Measurements from ENCODE around the gene S100A7. TPM values are rescaled to one million over a fixed set of nuclear protein-coding genes. Genes with fewer than 3 reads are reported as not detected.
"Not testable (repeated sequence)": the region's sequence is repeated elsewhere in the genome, so short reads cannot be mapped to it uniquely, and the experiment has no call there.

S100A7 gene
- total RNA-seq, 1 donor, result not detected

DNA sequence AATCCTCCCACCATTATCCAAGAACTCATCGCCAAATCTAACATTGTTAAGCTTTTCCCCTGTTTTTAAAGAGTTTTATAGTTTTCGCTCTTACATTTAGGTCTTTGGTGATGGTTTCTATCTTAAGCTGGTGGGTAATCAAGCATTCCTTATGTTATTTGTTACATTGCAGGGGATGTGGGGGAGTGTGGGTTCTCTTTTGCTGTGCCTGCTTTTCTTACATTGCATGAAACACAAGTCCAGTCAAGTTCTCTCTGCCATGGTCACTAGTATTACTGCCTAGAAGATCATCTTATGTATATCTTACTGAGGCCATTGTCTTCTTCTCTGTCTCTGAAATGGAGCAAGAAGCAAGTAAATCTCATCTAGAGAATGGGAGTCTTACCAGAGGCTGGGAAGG, 27.3 kb upstream of the S100A7 start:
- H3K4me1 ChIP-seq (ENCODE audit: insufficient read depth, low read length), result peaks cover 16% of the 10 kb centered on the region
- H3K4me3 ChIP-seq (ENCODE audit: low read length), result no peak overlapping the region
- peaks cover 2% of the 10 kb centered on the region for H3K27me3 ChIP-seq (ENCODE audit: insufficient read depth, low read length)
- H3K9me3 ChIP-seq (ENCODE audit: low read depth, low read length), result no peaks in the 10 kb centered on the region

DNA sequence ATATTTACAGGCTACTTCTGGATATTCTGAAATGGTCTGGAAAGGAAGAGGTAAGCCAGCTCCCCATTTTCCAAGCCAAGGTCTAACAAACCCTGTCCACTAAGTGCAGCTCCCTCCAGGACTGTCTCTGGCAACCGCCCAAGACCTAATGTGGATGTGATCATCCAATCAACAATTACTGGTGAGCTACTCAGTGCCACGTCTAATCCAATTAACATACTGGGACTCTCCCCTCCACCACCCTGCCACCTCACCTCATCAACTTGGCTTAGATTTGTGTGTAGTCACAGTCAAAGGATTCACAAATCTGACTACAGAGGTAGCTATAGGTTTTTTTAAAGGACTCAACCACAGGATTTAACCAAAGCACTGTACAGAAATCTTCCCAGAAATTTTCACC, 25.4 kb upstream of the S100A7 start:
- peaks cover 2% of the 10 kb centered on the region for H3K27me3 ChIP-seq (ENCODE audit: insufficient read depth, low read length)
- peaks cover 7% of the 10 kb centered on the region for H3K4me1 ChIP-seq (ENCODE audit: insufficient read depth, low read length)
- H3K4me3 ChIP-seq (ENCODE audit: low read length), result no peak overlapping the region
- no peaks in the 10 kb centered on the region for H3K9me3 ChIP-seq (ENCODE audit: low read depth, low read length)

DNA sequence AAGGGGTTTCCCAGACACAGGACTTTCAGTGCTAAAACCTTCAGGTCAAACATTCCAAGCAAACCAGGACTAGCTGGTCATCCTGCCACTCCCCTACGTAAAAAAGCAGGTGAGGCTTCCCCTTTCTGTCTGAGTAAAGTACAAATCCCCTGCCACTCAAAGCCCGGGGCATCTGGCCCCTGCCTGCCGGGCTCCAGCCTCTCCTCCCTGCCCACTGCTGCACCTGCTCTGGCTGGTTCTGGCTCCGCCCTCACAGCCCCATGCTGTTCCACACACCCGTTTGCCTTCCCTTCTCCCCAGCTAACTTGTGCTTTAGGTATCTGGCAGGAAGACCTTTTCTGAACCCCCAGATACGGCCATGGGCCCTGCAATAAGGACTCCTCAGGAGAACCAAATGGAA, 23.3 kb upstream of the S100A7 start:
- no peaks in the 10 kb centered on the region for H3K9me3 ChIP-seq (ENCODE audit: low read depth, low read length)
- peaks cover 2% of the 10 kb centered on the region for H3K27me3 ChIP-seq (ENCODE audit: insufficient read depth, low read length)
- no peak overlapping the region for H3K4me3 ChIP-seq (ENCODE audit: low read length)
- no peaks in the 10 kb centered on the region for H3K4me1 ChIP-seq (ENCODE audit: insufficient read depth, low read length)

DNA sequence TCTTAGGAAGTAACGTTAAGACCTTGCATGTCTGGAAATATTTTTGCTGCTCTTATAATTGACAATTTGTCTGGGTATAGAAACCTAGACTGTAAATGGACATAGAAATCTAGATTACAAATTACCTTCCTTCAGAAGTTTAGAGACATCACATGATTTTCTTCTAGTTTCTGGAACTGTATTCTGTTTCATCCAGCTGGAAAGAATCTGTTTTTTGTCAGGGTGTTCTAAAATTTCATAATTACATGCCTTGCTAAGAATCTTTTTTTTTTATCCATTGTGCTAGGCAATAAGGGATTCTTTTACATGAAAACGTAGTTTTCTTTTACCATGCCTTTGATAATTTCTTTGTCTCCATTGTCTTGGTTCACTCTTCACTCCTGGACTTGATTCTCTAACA, 20.7 kb upstream of the S100A7 start:
- H3K4me1 ChIP-seq (ENCODE audit: insufficient read depth, low read length), result no peaks in the 10 kb centered on the region
- H3K27me3 ChIP-seq (ENCODE audit: insufficient read depth, low read length), result peaks cover 2% of the 10 kb centered on the region
- H3K9me3 ChIP-seq (ENCODE audit: low read depth, low read length), result no peaks in the 10 kb centered on the region
- no peak overlapping the region for H3K4me3 ChIP-seq (ENCODE audit: low read length)

DNA sequence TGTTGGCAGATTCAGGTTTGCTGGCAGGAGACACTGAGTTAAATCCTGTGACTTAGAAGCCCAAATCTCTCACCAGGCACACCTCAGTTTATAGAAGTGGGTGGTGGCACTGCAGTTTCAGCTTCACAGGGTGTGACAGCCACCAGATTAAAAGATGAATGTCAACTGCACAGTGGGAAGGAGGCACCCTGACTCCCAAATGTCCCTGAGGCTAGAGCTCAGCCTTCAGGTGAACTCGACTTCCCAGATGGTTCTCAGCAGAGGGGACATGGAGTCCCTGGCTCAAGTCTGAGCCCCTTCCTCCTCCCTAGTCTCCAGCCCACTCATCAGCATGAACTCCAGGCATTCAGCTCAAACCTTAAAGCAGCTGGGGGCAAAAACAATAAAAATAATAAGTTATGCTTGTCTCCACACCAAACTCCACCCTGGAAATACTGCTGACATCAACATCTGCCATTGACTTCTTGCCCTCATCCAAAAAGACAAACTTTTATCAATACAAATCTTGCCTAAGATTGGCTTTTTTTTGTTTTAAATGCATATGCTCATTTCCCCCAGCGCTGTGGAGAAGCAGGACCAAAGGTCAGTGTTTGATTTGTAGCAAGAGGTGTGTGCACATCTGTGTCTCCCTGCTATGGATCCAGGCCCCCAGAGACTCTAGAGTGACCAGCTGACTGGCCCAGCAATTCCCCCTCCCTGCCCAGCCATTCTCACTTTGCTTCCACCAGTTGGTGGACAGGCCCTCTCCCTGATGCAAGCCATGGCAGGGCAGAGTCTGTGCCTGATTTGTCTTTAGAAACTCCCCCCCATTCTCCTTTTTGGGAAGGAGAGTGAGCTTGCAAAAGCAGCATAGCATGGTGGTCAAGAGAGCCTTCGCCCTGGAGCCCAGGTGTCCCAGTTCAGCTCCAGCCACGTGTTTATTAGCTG, 18.5 kb upstream of the S100A7 start:
- Histone ChIP-seq H3K27me3 (ENCODE audit: insufficient read depth, low read length) (peaks cover 2% of the 10 kb centered on the region), H3K4me1 (ENCODE audit: insufficient read depth, low read length) (no peaks in the 10 kb centered on the region), H3K9me3 (ENCODE audit: low read depth, low read length) (no peaks in the 10 kb centered on the region), H3K4me3 (ENCODE audit: low read length) (no peak overlapping the region)

DNA sequence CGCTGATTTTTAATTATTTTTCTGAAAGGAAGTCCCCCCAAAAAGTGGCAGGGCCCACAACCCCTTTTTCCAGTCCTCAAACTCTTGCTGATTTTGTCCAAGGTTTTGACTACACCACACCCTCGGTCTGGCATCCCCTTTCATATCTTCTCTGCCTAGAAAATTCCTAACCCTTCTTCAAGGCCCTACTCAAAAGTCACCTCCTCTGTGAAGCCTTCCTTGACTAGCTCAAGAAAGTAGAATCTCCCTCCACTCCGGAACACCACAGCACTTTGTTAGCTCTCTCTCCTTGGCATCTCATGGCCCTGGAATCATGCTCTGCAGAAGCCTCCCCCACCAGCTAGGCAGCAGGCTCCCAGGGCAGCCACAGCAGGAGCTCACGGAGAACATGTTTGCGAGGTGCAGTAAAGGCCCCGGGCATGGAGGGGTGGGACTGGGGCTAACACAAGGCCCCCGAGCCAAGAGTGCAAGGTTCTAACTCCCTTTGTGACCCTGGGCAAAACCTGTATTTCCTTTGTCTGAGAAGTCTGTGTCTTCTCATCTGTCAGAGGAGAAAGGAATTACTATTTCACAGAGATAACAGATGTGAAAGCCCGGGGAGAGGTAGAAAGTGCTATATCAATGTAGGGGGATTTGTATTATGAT, 17.7 kb upstream of the S100A7 start:
- Histone ChIP-seq H3K27me3 (ENCODE audit: insufficient read depth, low read length) (peaks cover 2% of the 10 kb centered on the region), H3K4me3 (ENCODE audit: low read length) (no peak overlapping the region), H3K9me3 (ENCODE audit: low read depth, low read length) (no peaks in the 10 kb centered on the region), H3K4me1 (ENCODE audit: insufficient read depth, low read length) (no peaks in the 10 kb centered on the region)

DNA sequence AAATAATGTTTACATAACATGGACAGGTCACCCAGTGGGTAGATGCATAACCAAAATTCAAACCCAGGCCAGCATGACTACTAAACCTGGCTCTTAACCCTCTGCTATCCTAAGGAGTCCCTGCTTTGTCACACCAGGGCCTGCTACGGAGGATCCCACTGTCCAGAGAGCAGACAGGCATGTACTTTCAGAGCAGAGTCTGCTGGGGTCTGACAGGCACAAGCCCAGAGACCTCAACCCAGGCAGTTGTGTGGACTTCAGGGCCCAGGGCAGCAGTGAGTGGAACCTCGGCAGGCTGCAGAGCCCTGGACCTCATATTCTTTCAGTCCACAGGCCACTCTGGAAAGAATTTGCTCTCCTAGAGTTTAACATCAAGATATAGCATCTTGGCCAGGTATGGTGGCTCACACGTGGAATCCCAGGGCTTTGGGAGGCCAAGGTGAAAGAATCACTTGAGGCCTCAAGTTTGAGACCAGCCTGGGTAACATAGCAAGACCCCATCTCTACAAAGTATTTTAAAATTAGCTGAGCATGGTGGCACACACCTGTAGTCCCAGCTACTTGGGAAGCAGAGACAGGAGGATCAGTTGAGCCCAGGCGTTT, 16.1 kb upstream of the S100A7 start:
- no peaks in the 10 kb centered on the region for H3K4me1 ChIP-seq (ENCODE audit: insufficient read depth, low read length)
- H3K9me3 ChIP-seq (ENCODE audit: low read depth, low read length), result peaks cover 2% of the 10 kb centered on the region
- H3K27me3 ChIP-seq (ENCODE audit: insufficient read depth, low read length), result no peaks in the 10 kb centered on the region
- no peak overlapping the region for H3K4me3 ChIP-seq (ENCODE audit: low read length)

DNA sequence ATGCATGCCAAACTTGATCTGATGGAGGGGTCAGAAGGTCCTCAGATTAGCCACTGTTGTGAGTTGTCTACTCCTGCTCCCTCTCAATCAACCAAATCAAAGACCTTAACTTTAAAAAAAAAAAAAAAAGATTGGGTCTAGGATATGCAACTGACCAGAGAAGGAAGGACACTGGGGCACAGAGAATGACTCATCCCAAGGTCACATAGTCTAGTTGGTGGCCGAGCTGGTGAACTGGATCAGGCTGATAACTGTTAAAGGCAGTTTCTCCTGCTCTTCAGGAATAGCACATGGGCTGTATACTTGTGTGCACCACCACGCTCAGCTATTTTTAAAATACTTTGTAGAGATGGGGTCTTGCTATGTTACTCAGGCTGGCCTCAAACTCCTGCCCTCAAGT, 14.8 kb upstream of the S100A7 start:
- H3K27me3 ChIP-seq (ENCODE audit: insufficient read depth, low read length), result no peaks in the 10 kb centered on the region
- no peak overlapping the region for H3K4me3 ChIP-seq (ENCODE audit: low read length)
- H3K9me3 ChIP-seq (ENCODE audit: low read depth, low read length), result peaks cover 7% of the 10 kb centered on the region
- no peaks in the 10 kb centered on the region for H3K4me1 ChIP-seq (ENCODE audit: insufficient read depth, low read length)

DNA sequence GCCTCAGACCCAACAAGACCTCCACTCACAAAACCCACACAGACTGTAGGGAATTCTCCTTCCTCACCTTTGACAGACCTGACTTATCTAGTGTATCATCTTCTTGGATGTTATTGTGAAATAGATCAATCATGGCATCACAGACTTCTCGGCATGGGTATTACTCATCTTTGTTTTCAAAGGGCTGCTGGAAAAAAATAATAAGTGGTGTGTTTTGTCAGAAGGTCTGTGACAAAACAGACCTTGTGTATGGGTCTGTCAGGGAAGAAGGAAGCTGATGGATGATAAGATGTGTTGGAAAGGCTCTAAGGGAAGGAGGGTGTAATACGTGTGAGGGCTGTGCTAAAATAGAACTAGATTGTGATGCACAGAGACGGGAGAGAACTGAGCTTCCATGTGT, 13.9 kb upstream of the S100A7 start:
- peaks cover 7% of the 10 kb centered on the region for H3K9me3 ChIP-seq (ENCODE audit: low read depth, low read length)
- no peaks in the 10 kb centered on the region for H3K4me1 ChIP-seq (ENCODE audit: insufficient read depth, low read length)
- no peaks in the 10 kb centered on the region for H3K27me3 ChIP-seq (ENCODE audit: insufficient read depth, low read length)
- no peak overlapping the region for H3K4me3 ChIP-seq (ENCODE audit: low read length)

DNA sequence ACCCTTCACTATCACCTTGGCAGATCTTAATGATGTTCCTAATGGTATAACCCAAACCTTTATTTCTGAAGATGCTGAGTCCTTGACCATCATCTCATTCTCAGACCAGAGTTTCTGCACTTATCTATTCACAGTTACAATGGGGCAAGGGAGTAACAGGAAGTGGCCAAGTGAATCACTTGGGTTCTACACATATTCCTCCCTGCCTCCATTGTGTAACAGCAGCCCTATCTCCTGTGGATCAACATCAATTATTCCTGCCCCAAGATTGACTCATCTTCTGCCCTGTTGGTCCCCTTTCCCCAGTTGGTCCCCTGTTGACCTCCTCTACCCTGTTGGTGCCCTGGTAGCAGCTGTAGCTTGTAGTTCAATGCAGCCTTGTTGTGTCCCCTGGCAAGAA, 10.3 kb upstream of the S100A7 start:
- no peaks in the 10 kb centered on the region for H3K27me3 ChIP-seq (ENCODE audit: insufficient read depth, low read length)
- no peak overlapping the region for H3K4me3 ChIP-seq (ENCODE audit: low read length)
- H3K9me3 ChIP-seq (ENCODE audit: low read depth, low read length), result peaks cover 7% of the 10 kb centered on the region
- peaks cover 3% of the 10 kb centered on the region for H3K4me1 ChIP-seq (ENCODE audit: insufficient read depth, low read length)

DNA sequence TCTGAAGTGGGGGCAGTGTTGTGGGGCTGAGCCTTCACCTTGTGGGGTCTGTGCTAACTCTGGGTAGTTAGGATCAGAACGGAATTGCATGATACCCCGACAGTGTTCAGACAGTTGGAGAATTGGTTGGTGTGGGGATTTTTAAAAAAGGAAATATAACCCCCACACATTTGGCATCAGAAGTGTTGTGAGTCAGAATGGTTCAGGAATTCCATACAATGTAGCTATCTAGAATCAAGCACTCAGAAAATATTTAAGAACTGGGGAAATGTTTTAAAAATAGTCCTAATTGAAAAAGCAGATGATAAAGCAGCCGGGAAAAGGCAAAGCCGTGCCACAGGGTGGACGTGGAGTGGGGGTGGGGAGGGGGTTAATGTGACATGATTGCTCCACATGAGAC, 6.5 kb upstream of the S100A7 start:
- peaks cover 7% of the 10 kb centered on the region for H3K9me3 ChIP-seq (ENCODE audit: low read depth, low read length)
- no peaks in the 10 kb centered on the region for H3K27me3 ChIP-seq (ENCODE audit: insufficient read depth, low read length)
- no peak overlapping the region for H3K4me3 ChIP-seq (ENCODE audit: low read length)
- H3K4me1 ChIP-seq (ENCODE audit: insufficient read depth, low read length), result peaks cover 5% of the 10 kb centered on the region

DNA sequence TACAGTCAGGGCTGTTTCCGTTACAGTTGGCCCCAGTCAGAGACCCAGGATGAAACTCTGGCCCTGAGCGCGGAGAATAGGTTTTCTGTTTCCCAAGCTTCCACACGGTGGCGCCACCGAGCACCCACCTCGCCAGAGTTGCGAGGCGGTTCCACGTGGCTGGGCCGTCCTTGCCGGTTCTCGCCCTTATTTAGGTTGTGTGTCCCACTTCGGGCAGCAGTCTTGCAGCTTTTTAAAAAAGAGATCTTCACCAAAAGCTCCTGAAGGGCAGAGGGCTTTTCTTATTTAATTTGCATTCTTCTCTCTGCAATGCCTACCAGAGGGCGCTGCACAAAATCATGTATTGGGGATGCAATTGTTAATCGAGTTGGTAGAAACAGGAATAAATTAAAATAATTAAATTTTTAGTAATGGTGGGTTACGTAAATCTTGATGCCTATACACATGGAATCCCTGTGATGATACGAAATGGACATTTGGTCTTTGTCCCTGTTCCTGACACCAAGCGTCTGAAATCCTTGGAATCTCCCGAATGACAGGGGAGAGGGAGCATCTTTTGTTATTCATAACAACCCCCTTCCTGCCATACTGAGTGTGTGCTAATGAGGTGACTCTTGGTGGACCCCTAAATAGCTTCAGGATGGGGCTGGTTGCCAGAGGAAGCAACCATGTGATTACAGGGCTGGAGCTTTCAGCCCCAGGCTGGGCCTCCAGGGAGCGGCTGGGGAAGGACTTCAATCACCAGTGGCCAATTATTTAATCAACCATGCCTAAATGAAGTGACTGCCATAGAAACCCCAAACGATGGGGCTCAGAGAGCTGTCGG, 5.6 kb upstream of the S100A7 start:
- H3K4me1 ChIP-seq (ENCODE audit: insufficient read depth, low read length), result peaks cover 5% of the 10 kb centered on the region
- H3K27me3 ChIP-seq (ENCODE audit: insufficient read depth, low read length), result no peaks in the 10 kb centered on the region
- no peaks in the 10 kb centered on the region for H3K9me3 ChIP-seq (ENCODE audit: low read depth, low read length)
- no peak overlapping the region for H3K4me3 ChIP-seq (ENCODE audit: low read length)

DNA sequence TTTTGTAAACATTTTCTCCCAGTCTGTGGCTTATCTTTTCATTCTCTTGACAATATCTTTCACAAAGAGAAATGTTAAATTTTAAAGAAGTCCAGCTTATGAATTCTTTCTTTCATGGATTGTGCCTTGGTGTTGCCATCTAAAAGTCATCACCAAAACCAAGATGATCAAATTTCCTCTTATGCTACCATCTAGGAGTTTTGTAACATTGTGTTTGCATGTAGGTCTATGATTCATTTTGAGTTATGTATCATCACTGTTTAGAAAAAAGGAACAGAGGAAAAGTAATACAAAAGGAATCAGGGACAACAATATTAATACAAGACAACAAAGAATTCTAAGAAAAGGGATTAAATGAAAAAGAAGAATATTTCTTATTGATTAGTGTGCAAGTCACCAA, 2.3 kb upstream of the S100A7 start:
- H3K4me1 ChIP-seq (ENCODE audit: insufficient read depth, low read length); H3K4me3 ChIP-seq (ENCODE audit: low read length); H3K27me3 ChIP-seq (ENCODE audit: insufficient read depth, low read length); H3K9me3 ChIP-seq (ENCODE audit: low read depth, low read length): not testable (repeated sequence)

DNA sequence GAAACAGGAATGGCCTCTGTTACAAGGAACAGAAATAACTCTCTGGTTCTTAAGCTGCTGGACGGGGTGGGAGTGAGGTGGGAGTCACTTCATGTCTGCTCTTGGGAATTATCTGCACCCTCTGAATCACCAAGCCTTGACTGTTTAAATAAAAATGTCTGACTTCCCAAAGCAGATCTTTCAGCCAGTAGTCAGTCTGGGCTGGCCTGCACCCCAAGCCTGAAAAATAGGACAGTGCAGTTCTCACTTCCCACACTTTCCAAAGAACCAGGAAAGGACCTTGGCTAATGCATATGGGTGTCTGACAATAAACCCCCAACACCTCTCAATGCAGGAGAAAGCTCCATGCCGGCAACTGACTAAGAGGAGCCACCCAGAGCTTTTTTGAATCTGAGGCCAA, 796 bp downstream of the S100A7 start:
- no peaks in the 10 kb centered on the region for H3K27me3 ChIP-seq (ENCODE audit: insufficient read depth, low read length)
- no peaks in the 10 kb centered on the region for H3K4me1 ChIP-seq (ENCODE audit: insufficient read depth, low read length)
- no peaks in the 10 kb centered on the region for H3K9me3 ChIP-seq (ENCODE audit: low read depth, low read length)
- H3K4me3 ChIP-seq (ENCODE audit: low read length), result no peak overlapping the region

DNA sequence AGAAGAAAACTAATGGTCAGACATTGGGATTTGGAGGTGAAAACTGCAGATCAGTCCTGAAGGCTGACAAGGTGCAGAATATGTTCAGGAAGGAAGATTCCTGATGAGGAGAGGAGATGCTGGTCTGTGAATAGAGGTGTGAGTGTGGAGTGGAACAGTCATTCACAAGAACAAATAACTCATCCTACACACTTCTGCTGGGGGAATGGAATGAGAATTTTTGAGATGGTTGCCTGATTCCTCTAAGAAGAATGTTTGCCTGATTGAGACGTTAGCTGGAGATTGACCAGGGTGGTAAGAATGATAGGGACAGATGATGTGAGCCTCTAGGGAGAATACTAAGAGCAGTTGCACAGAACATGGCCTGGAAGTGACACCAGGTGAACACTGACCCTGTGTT, 4.1 kb downstream of the S100A7 start:
- no peak overlapping the region for H3K4me3 ChIP-seq (ENCODE audit: low read length)
- H3K4me1 ChIP-seq (ENCODE audit: insufficient read depth, low read length), result no peaks in the 10 kb centered on the region
- H3K27me3 ChIP-seq (ENCODE audit: insufficient read depth, low read length), result peaks cover 7% of the 10 kb centered on the region
- H3K9me3 ChIP-seq (ENCODE audit: low read depth, low read length), result no peaks in the 10 kb centered on the region

All from mononuclear cell (primary cell).